ENCODE measurements around the gene NHLH2.

The NHLH2 gene

GRCh38 chr1:115796897-115797296 lies 44.0 kb downstream of the NHLH2 start:
- no peak for DNase-seq

DNA sequence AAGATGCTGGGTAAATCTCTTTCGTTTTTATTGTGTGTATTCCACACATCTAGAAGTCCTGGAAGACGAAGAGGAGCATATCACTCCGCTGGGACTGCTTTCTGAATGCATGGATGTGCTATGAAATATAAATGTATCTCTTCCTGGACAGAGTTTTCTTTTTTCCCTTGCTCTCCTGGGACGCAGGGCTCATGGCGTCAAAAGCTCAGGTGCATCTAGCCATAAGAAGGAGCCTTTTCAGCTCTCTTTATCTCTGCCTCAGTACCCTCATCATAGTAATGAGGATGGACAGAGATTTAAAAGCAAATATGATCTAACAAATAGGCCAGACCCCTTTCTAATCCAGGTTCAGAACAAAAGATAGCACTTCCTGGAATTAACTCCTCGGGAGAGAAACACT lies 44.9 kb downstream of the NHLH2 start:
- DNase-seq, result no peak

DNA sequence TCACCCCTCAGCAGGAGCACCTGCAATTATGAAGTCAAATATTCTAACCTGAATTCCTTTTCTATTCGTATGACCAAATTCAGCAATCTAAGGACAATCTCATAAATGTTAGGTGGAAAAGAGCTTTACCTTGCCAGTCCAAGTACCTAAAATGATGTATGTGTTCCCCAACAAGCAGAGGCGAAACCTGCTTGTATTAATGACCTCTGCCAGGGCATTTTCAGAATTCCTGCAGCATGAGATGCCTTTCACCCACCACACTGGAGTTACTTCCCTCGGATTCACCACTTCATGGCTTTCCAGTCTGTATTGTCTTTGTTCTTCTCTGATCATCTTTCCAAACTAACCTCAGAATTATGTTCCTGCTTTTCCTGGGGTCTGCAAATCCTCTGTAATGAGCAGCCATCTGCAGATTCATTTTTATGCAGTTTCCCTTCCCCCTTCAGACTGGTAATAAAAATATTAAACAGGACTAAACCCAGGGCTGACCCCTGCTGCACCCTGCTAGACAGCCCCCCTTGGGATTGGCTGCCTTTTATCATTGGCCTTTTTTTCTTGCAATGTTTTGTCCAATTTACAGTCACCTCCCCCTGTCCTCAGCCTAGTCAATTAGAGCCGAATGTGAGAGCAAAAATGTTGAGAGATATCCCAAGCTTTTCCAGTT lies 45.8 kb downstream of the NHLH2 start:
- no peak for DNase-seq

- DNase-seq, result no peak
These were observed 47.8 kb downstream of the NHLH2 start for GRCh38 chr1:115793162-115793561.

GRCh38 chr1:115791816-115792215 lies 49.1 kb downstream of the NHLH2 start:
- DNase-seq, result no peak

GRCh38 chr1:115790846-115791245 lies 50.1 kb downstream of the NHLH2 start:
- DNase-seq, result no peak

DNA sequence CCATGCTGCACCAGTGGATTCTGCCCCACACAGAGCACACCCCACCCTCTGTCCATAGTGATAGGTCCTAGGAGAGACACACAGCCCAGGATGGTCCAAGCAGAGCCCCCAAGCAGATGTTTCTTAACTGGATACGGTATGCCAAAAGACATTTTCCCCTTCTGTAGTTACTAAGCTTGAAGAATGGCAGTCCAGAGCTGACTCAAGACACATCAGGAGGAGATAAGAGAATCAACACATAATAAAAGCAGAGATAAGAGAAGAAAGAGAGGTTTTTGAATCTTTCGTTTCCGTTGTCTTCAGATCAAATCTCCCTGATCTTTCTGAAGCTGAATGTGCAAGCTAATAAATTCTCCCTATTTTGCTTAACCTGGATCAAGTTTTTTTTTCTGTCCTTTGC lies 50.6 kb downstream of the NHLH2 start:
- no peak for DNase-seq
